ENCODE results near the gene CHRNA5. TPM values are rescaled to one million over a fixed set of nuclear protein-coding genes. Genes with fewer than 3 reads are reported as not detected.

Gene CHRNA5
- total RNA-seq, 4 donors from 2014 or later, result 0.63 to 3.1 (median 1.8) TPM

GRCh38 chr15:78624651-78625590, 59.6 kb downstream of the CHRNA5 start:
- DNase-seq (ENCODE audit: low spot score) (no peak), ATAC-seq (ENCODE audit: low FRiP score) (no peak)
- no peak for TF ChIP-seq CTCF (IDR thresholded peaks at IDR 0.05)

- DNase-seq (ENCODE audit: low spot score) (no peak), ATAC-seq (ENCODE audit: low FRiP score) (no peak)
- no peak for TF ChIP-seq CTCF (IDR thresholded peaks at IDR 0.05)
Observed at GRCh38 chr15:78625606-78626280, 60.4 kb downstream of the CHRNA5 start.

GRCh38 chr15:78626381-78626995, 61.2 kb downstream of the CHRNA5 start:
- no peak for DNase-seq (ENCODE audit: low spot score)
- no peak for ATAC-seq (ENCODE audit: low FRiP score)
- TF ChIP-seq CTCF (IDR thresholded peaks at IDR 0.05), result no peak

GRCh38 chr15:78627348-78627747, 62.0 kb downstream of the CHRNA5 start:
- TF ChIP-seq CTCF (IDR thresholded peaks at IDR 0.05), result no peak
- no peak for ATAC-seq (ENCODE audit: low FRiP score)
- DNase-seq (ENCODE audit: low spot score), result no peak

GRCh38 chr15:78628227-78628626, 62.9 kb downstream of the CHRNA5 start:
- DNase-seq (ENCODE audit: low spot score) (no peak), ATAC-seq (ENCODE audit: low FRiP score) (no peak)
- TF ChIP-seq CTCF (IDR thresholded peaks at IDR 0.05), result no peak

GRCh38 chr15:78629031-78629715, 63.9 kb downstream of the CHRNA5 start:
- no peak for ATAC-seq (ENCODE audit: low FRiP score)
- no peak for TF ChIP-seq CTCF (IDR thresholded peaks at IDR 0.05)
- no peak for DNase-seq (ENCODE audit: low spot score)
